CD14-positive monocyte (primary cell): Measurements from ENCODE around the gene RRN3. TPM values are rescaled to one million over a fixed set of nuclear protein-coding genes. Genes with fewer than 3 reads are reported as not detected.

ENCODE experiments used
- DNase-seq, 3 donors: peaks; one replicate each; pipeline ENCODE4 v3.0.0-alpha.2; 2011 to 2022
- H2AFZ ChIP-seq: 2 replicates; pipeline ENCODE4 v1.6.0; 2012; ENCODE audit warnings: mild to moderate bottlenecking, low read depth, low read length, inconsistent platforms; ENCODE audit not compliant: insufficient read depth, poor library complexity, severe bottlenecking
- H3K27ac ChIP-seq, 2 donors: 1 replicate in 1 of 2; 2 replicates in 1 of 2; pipeline ENCODE4 v1.5.1; 2012 to 2013; ENCODE audit warnings: low read length in 2 of 2, control low read depth in 1 of 2, inconsistent platforms in 1 of 2, low read depth in 1 of 2, mild to moderate bottlenecking in 1 of 2
- H3K27me3 ChIP-seq, 2 donors: one replicate each; pipeline versions ENCODE4 v1.6.0 to v1.6.1; 2011 to 2013; ENCODE audit warnings: low read length in 2 of 2; ENCODE audit not compliant: control insufficient read depth in 2 of 2, insufficient read depth in 2 of 2
- H3K36me3 ChIP-seq, 2 donors: replicated peaks in 1 of 2; 1 replicate in 1 of 2; 2 replicates in 1 of 2; pipeline versions ENCODE4 v1.5.1 to v1.6.1; 2012 to 2013; ENCODE audit warnings: low read length in 2 of 2, control low read depth in 1 of 2, inconsistent platforms in 1 of 2, mild to moderate bottlenecking in 1 of 2; ENCODE audit not compliant: insufficient read depth in 2 of 2, control insufficient read depth in 1 of 2
- H3K4me1 ChIP-seq, 2 donors: 1 replicate in 1 of 2; 2 replicates in 1 of 2; pipeline versions ENCODE4 v1.5.1 to v1.6.1; 2012 to 2013; ENCODE audit warnings: low read length in 2 of 2, control low read depth in 1 of 2, inconsistent platforms in 1 of 2, mild to moderate bottlenecking in 1 of 2, moderate library complexity in 1 of 2; ENCODE audit not compliant: insufficient read depth in 2 of 2, control insufficient read depth in 1 of 2
- H3K4me2 ChIP-seq: replicated peaks from 2 replicates; pipeline ENCODE3; 2012; ENCODE audit warnings: low read length, moderate library complexity, mild to moderate bottlenecking; ENCODE audit not compliant: poor library complexity, severe bottlenecking; ENCODE audit errors: extremely low read depth
- H3K4me3 ChIP-seq, 3 experiments: fragments of 200-600 bp in 1 of 3; sonication (generic) in 1 of 3; replicated peaks in 1 of 3; 1 replicate in 2 of 3; 2 replicates in 1 of 3; pipeline ENCODE4 v1.5.1; 2011 to 2013; ENCODE audit warnings: low read length in 3 of 3, mild to moderate bottlenecking in 3 of 3, control low read depth in 2 of 3, low read depth in 2 of 3, inconsistent platforms in 1 of 3, moderate library complexity in 1 of 3
- H3K79me2 ChIP-seq: 2 replicates; pipeline ENCODE4 v1.6.0; 2012; ENCODE audit warnings: mild to moderate bottlenecking, control low read depth, inconsistent platforms, low read length, moderate library complexity; ENCODE audit not compliant: insufficient read depth
- H3K9ac ChIP-seq: 2 replicates; pipeline ENCODE4 v1.6.0; 2017; ENCODE audit warnings: low read length, mild to moderate bottlenecking; ENCODE audit not compliant: insufficient read depth, poor library complexity, severe bottlenecking
- H3K9me3 ChIP-seq, 2 donors: replicated peaks in 1 of 2; 1 replicate in 1 of 2; 2 replicates in 1 of 2; pipeline versions ENCODE4 v1.5.1 to v1.6.1; 2012 to 2013; ENCODE audit warnings: low read length in 2 of 2, control low read depth in 1 of 2; ENCODE audit not compliant: control insufficient read depth in 1 of 2, insufficient read depth in 1 of 2
- H4K20me1 ChIP-seq: 2 replicates; pipeline ENCODE4 v1.6.0; 2012; ENCODE audit warnings: mild to moderate bottlenecking, low read length, control low read depth, moderate library complexity; ENCODE audit not compliant: insufficient read depth
- H3K27ac Mint-ChIP-seq, 7 donors: one replicate each; pipeline ENCODE4 v1.8.0; 2020; ENCODE audit warnings: mild to moderate bottlenecking in 7 of 7, mixed read lengths in 7 of 7, moderate library complexity in 6 of 7, inconsistent platforms in 2 of 7
- H3K27me3 Mint-ChIP-seq, 3 donors: one replicate each; pipeline ENCODE4 v1.8.0; 2021 to 2022; ENCODE audit warnings: low read depth in 3 of 3, mild to moderate bottlenecking in 3 of 3, mixed read lengths in 3 of 3, moderate library complexity in 3 of 3, inconsistent platforms in 1 of 3
- H3K36me3 Mint-ChIP-seq, 2 donors: one replicate each; pipeline ENCODE4 v1.8.0; 2020; ENCODE audit warnings: mixed read lengths in 2 of 2, inconsistent platforms in 1 of 2, mild to moderate bottlenecking in 1 of 2
- H3K4me1 Mint-ChIP-seq: one replicate; pipeline ENCODE4 v1.8.0; 2020; ENCODE audit warnings: mild to moderate bottlenecking, mixed read lengths
- H3K4me3 Mint-ChIP-seq, 2 donors: one replicate each; pipeline ENCODE4 v1.8.0; 2020; ENCODE audit warnings: mild to moderate bottlenecking in 2 of 2, mixed read lengths in 2 of 2, moderate library complexity in 1 of 2
- H3K9me3 Mint-ChIP-seq, 7 donors: one replicate each; pipeline ENCODE4 v1.8.0; 2020 to 2022; ENCODE audit warnings: mixed read lengths in 7 of 7, mild to moderate bottlenecking in 6 of 7, moderate library complexity in 6 of 7, inconsistent platforms in 2 of 7
- WGBS: methylation state at CpG from one replicate; pipeline ENCODE4 v1.1.5; 2013; ENCODE audit warnings: missing lambda C conversion rate; ENCODE audit not compliant: insufficient coverage; 5-methylcytosine and 5-hydroxymethylcytosine counted together
- intact Hi-C, 2 donors: fragments of 100-400 bp; cut with micrococcal nuclease; formaldehyde crosslinking; loops; one replicate each; pipeline versions ENCODE4 v1.15.0 to v1.15.1; 2023
- polyA plus RNA-seq, 3 donors: library from polyadenylated mRNA; depleted of rRNA in 1 of 3; unstranded in 2 of 3; stranded (reverse) in 1 of 3; fragments of 300-500 nt in 2 of 3; fragments of >200 nt in 1 of 3; fragmentation: Illumina TruSeq in 2 of 3; gene quantifications; 1 replicate in 2 of 3; 2 replicates in 1 of 3; pipeline ENCODE4 v1.2.3, GENCODE V29; 2012 to 2021
- TF ChIP-seq, protein P1 (sequence below): fragments of 200-600 bp; IDR thresholded peaks from one replicate; pipeline ENCODE4 v1.8.0; 2022; ENCODE audit warnings: antibody characterized with exemption, mild to moderate bottlenecking

The RRN3 gene
- polyA plus RNA-seq, 3 donors, result 4.3 to 9.2 (median 9.1) TPM

DNA sequence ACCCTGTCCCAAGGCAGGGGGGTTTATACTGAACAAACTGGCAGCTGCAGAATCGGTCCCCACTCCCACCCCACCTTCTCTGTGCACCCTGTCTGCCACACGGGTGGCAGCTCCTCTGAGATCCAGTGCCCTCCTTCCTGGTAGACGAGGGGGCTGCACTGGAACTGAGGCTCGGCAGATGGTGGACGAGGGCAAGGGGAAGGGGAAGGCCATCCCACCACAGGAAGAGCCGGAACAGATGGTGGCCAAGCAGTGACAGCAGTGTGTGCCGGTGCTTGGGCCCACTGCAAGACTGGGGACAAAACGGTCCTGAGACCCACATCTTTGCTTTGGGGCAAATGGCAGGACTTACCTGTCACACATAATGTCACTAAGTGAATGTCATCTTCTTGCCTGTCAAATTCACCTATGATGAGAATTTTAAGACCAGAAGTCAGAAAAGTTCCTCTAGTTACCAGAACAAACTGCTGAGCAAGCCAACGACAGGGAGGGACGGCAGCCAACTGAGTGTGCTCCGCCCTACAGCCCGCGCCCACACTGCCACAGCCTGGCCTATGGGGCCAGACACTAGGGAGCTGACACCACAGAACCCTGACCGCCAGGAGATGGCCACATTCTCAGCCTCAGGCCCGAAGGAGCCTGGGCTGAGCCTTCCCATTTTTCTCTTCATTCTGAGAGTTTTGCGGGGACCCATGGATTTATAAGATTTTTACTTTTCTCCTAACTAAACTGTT is 52.6 kb downstream of the RRN3 start:
- intact Hi-C loops, result no loop called here
- Mint-ChIP-seq H3K9me3 (no peaks in the 10 kb centered on the region), H3K27ac (peak overlapping the region; percentile 54 to 71 (median 65)), H3K4me3 (no peak overlapping the region), H3K4me1 (peaks cover 9% of the 10 kb centered on the region), H3K27me3 (no peaks in the 10 kb centered on the region), H3K36me3 (peaks cover 60 to 80% of the 10 kb centered on the region in 2 donors)
- Histone ChIP-seq H3K36me3 (peaks cover 48 to 60% of the 10 kb centered on the region in 2 donors), H4K20me1 (no peaks in the 10 kb centered on the region), H3K9ac (no peak overlapping the region), H3K27me3 (no peaks in the 10 kb centered on the region), H2AFZ (no peak overlapping the region), H3K4me1 (peaks cover 6% of the 10 kb centered on the region in 2 donors), H3K27ac (peak overlapping the region; percentile 17 to 25), H3K9me3 (no peaks in the 10 kb centered on the region), H3K79me2 (no peaks in the 10 kb centered on the region), H3K4me2 (no peak overlapping the region), H3K4me3 (no peak overlapping the region)
- DNase-seq, result peak in 2 of 3 donors; percentile 10 to 14
- TF ChIP-seq, protein P1, sequence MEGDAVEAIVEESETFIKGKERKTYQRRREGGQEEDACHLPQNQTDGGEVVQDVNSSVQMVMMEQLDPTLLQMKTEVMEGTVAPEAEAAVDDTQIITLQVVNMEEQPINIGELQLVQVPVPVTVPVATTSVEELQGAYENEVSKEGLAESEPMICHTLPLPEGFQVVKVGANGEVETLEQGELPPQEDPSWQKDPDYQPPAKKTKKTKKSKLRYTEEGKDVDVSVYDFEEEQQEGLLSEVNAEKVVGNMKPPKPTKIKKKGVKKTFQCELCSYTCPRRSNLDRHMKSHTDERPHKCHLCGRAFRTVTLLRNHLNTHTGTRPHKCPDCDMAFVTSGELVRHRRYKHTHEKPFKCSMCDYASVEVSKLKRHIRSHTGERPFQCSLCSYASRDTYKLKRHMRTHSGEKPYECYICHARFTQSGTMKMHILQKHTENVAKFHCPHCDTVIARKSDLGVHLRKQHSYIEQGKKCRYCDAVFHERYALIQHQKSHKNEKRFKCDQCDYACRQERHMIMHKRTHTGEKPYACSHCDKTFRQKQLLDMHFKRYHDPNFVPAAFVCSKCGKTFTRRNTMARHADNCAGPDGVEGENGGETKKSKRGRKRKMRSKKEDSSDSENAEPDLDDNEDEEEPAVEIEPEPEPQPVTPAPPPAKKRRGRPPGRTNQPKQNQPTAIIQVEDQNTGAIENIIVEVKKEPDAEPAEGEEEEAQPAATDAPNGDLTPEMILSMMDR, result no peak
- 7% methylated on average over 11 of the region's 16 CpGs for WGBS

DNA sequence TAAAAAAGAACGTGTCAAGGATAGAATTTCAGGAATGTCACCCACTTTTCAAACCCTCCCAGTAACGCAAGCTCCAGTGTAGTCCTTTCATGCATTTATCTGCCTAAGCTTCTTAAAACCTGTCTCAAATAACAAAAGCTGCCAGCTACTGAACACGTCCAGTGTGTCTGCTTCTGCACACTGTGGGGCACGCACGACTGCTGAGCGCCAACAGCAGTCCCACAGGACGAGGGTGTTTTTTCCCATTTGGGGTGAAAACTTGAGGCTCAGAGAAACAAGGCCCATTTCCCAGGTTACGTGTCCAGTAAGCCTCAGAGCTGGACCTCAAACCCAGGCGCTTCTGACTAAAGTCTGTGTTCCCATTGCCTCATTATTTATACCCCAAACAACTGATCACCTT is 55.4 kb downstream of the RRN3 start:
- H3K4me1 Mint-ChIP-seq, result peaks cover 9% of the 10 kb centered on the region
- no peak overlapping the region for H2AFZ ChIP-seq
- peaks cover 74 to 88% of the 10 kb centered on the region in 2 donors for H3K36me3 Mint-ChIP-seq
- H3K9me3 Mint-ChIP-seq, result no peaks in the 10 kb centered on the region
- H3K27me3 Mint-ChIP-seq, result no peaks in the 10 kb centered on the region
- no peaks in the 10 kb centered on the region for H4K20me1 ChIP-seq
- peaks cover 6% of the 10 kb centered on the region in 2 donors for H3K4me1 ChIP-seq
- no peak for DNase-seq
- no peak overlapping the region for H3K9ac ChIP-seq
- no peaks in the 10 kb centered on the region for H3K79me2 ChIP-seq
- intact Hi-C loops, result no loop called here
- no peaks in the 10 kb centered on the region for H3K27me3 ChIP-seq
- 88% methylated on average over 4 of the region's 9 CpGs for WGBS
- no peak overlapping the region for H3K27ac ChIP-seq
- TF ChIP-seq, protein P1, result no peak
- no peak overlapping the region for H3K4me3 ChIP-seq
- no peak overlapping the region for H3K4me3 Mint-ChIP-seq
- no peaks in the 10 kb centered on the region for H3K9me3 ChIP-seq
- H3K4me2 ChIP-seq, result no peak overlapping the region
- H3K36me3 ChIP-seq, result peaks cover 74 to 81% of the 10 kb centered on the region in 2 donors
- H3K27ac Mint-ChIP-seq, result no peak overlapping the region
